Measurements from ENCODE around the gene FUS. TPM values are rescaled to one million over a fixed set of nuclear protein-coding genes. Genes with fewer than 3 reads are reported as not detected.

Gene FUS
- total RNA-seq, 2 donors from 2014 or later, result 698 to 827 TPM

- 86 to 89% methylated on average over 4 to 5 of the region's 5 CpGs for WGBS, 2 experiments (ENCODE audit: insufficient coverage in 1 of 2, insufficient read length in 1 of 2)
- peaks cover 11% of the 10 kb centered on the region for H3K27me3 ChIP-seq (ENCODE audit: control insufficient read depth, insufficient read depth, low read length, poor library complexity, severe bottlenecking)
- no peaks in the 10 kb centered on the region for H3K9me3 ChIP-seq (ENCODE audit: control insufficient read depth, low read length)
- no peak overlapping the region for H3K9ac ChIP-seq (ENCODE audit: extremely low read depth, low read length, poor library complexity, severe bottlenecking)
- H3K27ac Mint-ChIP-seq, result no peak overlapping the region
- no peaks in the 10 kb centered on the region for H3K36me3 ChIP-seq (ENCODE audit: control insufficient read depth, insufficient read depth, low read length)
- no peak overlapping the region for H3K4me3 Mint-ChIP-seq
- H3K4me1 ChIP-seq (ENCODE audit: control insufficient read depth, insufficient read depth, low read length), result no peaks in the 10 kb centered on the region
- TF ChIP-seq CTCF (conservative IDR thresholded peaks at IDR 0.05), result no peak
- H3K36me3 Mint-ChIP-seq (ENCODE audit: low read depth), result no peaks in the 10 kb centered on the region
- DNase-seq, result no peak
- no peaks in the 10 kb centered on the region for H3K9me3 Mint-ChIP-seq
- no peak overlapping the region for H3K27ac ChIP-seq (ENCODE audit: low read depth, low read length)
- H3K4me3 ChIP-seq (ENCODE audit: low read length), result no peak overlapping the region
- no peaks in the 10 kb centered on the region for H3K4me1 Mint-ChIP-seq
- H3K27me3 Mint-ChIP-seq (ENCODE audit: insufficient read depth), result peaks cover 29% of the 10 kb centered on the region
Observed at GRCh38 chr16:31223044-31223443, 43.1 kb downstream of the FUS start.

GRCh38 chr16:31224092-31224955, 44.4 kb downstream of the FUS start:
- H3K4me1 ChIP-seq (ENCODE audit: control insufficient read depth, insufficient read depth, low read length), result no peaks in the 10 kb centered on the region
- H3K27ac ChIP-seq (ENCODE audit: low read depth, low read length), result no peak overlapping the region
- Mint-ChIP-seq H3K36me3 (ENCODE audit: low read depth) (no peaks in the 10 kb centered on the region), H3K4me1 (no peaks in the 10 kb centered on the region), H3K4me3 (no peak overlapping the region), H3K27me3 (ENCODE audit: insufficient read depth) (peaks cover 19% of the 10 kb centered on the region), H3K9me3 (no peaks in the 10 kb centered on the region), H3K27ac (no peak overlapping the region)
- no peak for TF ChIP-seq CTCF (conservative IDR thresholded peaks at IDR 0.05)
- no peak overlapping the region for H3K9ac ChIP-seq (ENCODE audit: extremely low read depth, low read length, poor library complexity, severe bottlenecking)
- H3K9me3 ChIP-seq (ENCODE audit: control insufficient read depth, low read length), result no peaks in the 10 kb centered on the region
- H3K27me3 ChIP-seq (ENCODE audit: control insufficient read depth, insufficient read depth, low read length, poor library complexity, severe bottlenecking), result peaks cover 9% of the 10 kb centered on the region
- WGBS, 2 experiments (ENCODE audit: insufficient coverage in 1 of 2, insufficient read length in 1 of 2), result 96 to 98% methylated on average over 64 to 80 of the region's 80 CpGs
- H3K4me3 ChIP-seq (ENCODE audit: low read length), result no peak overlapping the region
- DNase-seq, result no peak
- H3K36me3 ChIP-seq (ENCODE audit: control insufficient read depth, insufficient read depth, low read length), result no peaks in the 10 kb centered on the region

GRCh38 chr16:31225193-31225592, 45.3 kb downstream of the FUS start:
- H3K4me1 Mint-ChIP-seq, result no peaks in the 10 kb centered on the region
- Histone ChIP-seq H3K4me3 (ENCODE audit: low read length) (no peak overlapping the region), H3K27ac (ENCODE audit: low read depth, low read length) (no peak overlapping the region), H3K27me3 (ENCODE audit: control insufficient read depth, insufficient read depth, low read length, poor library complexity, severe bottlenecking) (peaks cover 9% of the 10 kb centered on the region), H3K9ac (ENCODE audit: extremely low read depth, low read length, poor library complexity, severe bottlenecking) (no peak overlapping the region), H3K4me1 (ENCODE audit: control insufficient read depth, insufficient read depth, low read length) (no peaks in the 10 kb centered on the region), H3K36me3 (ENCODE audit: control insufficient read depth, insufficient read depth, low read length) (no peaks in the 10 kb centered on the region), H3K9me3 (ENCODE audit: control insufficient read depth, low read length) (no peaks in the 10 kb centered on the region)
- no peaks in the 10 kb centered on the region for H3K36me3 Mint-ChIP-seq (ENCODE audit: low read depth)
- H3K27me3 Mint-ChIP-seq (ENCODE audit: insufficient read depth), result peaks cover 14% of the 10 kb centered on the region
- DNase-seq, result no peak
- WGBS, 2 experiments (ENCODE audit: insufficient coverage in 1 of 2, insufficient read length in 1 of 2), result 86 to 94% methylated on average over 1 to 2 of the region's 3 CpGs
- H3K4me3 Mint-ChIP-seq, result no peak overlapping the region
- H3K9me3 Mint-ChIP-seq, result peaks cover 4% of the 10 kb centered on the region
- no peak for TF ChIP-seq CTCF (conservative IDR thresholded peaks at IDR 0.05)
- no peak overlapping the region for H3K27ac Mint-ChIP-seq
